ENCODE data around the gene AGO3.
"Not testable (repeated sequence)": the region's sequence is repeated elsewhere in the genome, so short reads cannot be mapped to it uniquely, and the experiment has no call there.

- TF ChIP-seq POLR2A, CTCF, POLR2AphosphoS5 (IDR thresholded peaks at IDR 0.05): not testable (repeated sequence)
Measured at GRCh38 chr1:35888981-35889380, 41.9 kb upstream of the AGO3 start.
